DND-41 (cell line): ENCODE measurements around the gene TEF.

Experiments used
- CTCF ChIP-seq: IDR thresholded peaks from 2 replicates; pipeline ENCODE4 v1.5.1; 2012; ENCODE audit warnings: borderline replicate concordance, low read length, moderate library complexity, mild to moderate bottlenecking; ENCODE audit not compliant: poor library complexity, severe bottlenecking; ENCODE audit errors: extremely low read depth
- EZH2 ChIP-seq: IDR thresholded peaks from 3 replicates; pipeline ENCODE4 v1.6.1; 2012; ENCODE audit warnings: borderline replicate concordance, low read depth, mild to moderate bottlenecking, moderate library complexity, low read length, inconsistent platforms; ENCODE audit not compliant: severe bottlenecking

GRCh38 chr22:41380993-41381328 is 781 bp upstream of the TEF start:
- no peak for TF ChIP-seq CTCF
- TF ChIP-seq EZH2, result no peak
